ENCODE data around the gene ZNF503.

The ZNF503 gene

DNA sequence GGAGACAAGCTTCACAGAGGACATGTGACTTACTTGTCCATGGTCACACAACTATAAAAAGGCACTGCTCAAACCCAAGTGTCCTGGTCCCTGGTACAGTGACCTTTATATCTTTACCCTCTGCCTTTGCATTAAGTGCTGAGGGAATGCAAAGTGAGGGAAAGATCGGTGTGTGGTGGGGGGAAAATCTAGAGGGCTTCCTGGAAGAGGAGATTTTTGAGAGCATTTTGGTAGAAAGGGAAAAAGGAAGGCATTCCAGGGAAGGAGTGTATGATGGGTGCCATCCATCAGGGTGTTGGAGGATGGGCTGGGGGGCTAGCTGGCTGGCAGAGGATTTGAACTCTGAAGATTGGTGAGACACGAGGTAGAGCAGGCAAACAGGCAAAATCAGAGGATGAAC is 9.3 kb downstream of the ZNF503 start:
- no peak for DNase-seq (ENCODE audit: low read depth)
- no peak overlapping the region for H3K4me3 ChIP-seq (ENCODE audit: low read depth, low read length)
- TF ChIP-seq, protein P1, sequence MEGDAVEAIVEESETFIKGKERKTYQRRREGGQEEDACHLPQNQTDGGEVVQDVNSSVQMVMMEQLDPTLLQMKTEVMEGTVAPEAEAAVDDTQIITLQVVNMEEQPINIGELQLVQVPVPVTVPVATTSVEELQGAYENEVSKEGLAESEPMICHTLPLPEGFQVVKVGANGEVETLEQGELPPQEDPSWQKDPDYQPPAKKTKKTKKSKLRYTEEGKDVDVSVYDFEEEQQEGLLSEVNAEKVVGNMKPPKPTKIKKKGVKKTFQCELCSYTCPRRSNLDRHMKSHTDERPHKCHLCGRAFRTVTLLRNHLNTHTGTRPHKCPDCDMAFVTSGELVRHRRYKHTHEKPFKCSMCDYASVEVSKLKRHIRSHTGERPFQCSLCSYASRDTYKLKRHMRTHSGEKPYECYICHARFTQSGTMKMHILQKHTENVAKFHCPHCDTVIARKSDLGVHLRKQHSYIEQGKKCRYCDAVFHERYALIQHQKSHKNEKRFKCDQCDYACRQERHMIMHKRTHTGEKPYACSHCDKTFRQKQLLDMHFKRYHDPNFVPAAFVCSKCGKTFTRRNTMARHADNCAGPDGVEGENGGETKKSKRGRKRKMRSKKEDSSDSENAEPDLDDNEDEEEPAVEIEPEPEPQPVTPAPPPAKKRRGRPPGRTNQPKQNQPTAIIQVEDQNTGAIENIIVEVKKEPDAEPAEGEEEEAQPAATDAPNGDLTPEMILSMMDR (IDR thresholded peaks at IDR 0.05; ENCODE audit: insufficient read depth, low read depth, low read length, missing control alignments): no peak

DNA sequence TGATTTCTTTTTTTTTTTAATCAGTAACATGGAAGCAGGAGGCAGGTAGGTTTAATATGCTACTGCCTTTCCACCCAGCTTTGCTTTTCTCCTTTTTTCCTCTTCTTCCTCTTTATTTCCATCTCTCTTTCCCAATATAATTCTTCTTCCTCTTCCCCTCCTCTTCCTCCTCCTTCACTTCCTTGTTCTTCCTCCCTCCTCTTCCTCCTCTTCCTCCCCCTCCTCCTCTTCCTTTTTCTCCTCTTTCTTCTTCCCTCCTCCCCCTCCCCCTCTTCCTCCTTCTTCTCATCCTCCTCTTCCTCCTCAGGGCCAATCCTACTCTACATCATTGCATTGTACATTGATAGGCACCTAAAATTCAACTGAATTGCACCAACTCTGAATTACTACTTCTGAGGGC is 11.4 kb downstream of the ZNF503 start:
- H3K4me3 ChIP-seq (ENCODE audit: low read depth, low read length): no peak overlapping the region
- DNase-seq (ENCODE audit: low read depth): no peak
- TF ChIP-seq, protein P1 (IDR thresholded peaks at IDR 0.05; ENCODE audit: insufficient read depth, low read depth, low read length, missing control alignments): no peak

DNA sequence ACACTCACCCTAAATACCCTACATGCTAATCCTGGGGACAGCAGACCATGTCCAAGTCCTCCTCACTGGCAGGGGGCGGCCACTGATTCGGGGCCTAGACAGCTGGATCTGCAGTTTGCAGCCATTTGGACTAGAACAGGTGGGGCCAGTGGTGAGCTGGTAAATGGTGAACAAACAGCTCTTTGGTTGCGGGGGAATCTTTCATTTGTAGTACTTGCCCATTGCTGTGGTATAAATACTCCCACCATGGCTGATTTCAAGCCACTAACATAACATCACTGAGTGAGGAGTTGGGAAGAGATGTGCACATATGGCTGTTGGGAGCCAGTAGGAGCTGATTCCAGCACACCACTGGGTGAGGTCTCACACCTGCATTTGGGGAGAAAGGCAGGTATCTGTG is 13.5 kb downstream of the ZNF503 start:
- no peak for DNase-seq (ENCODE audit: low read depth)
- TF ChIP-seq, protein P1 (IDR thresholded peaks at IDR 0.05; ENCODE audit: insufficient read depth, low read depth, low read length, missing control alignments): no peak
- no peak overlapping the region for H3K4me3 ChIP-seq (ENCODE audit: low read depth, low read length)

- TF ChIP-seq, protein P1 (IDR thresholded peaks at IDR 0.05; ENCODE audit: insufficient read depth, low read depth, low read length, missing control alignments): no peak
- DNase-seq (ENCODE audit: low read depth): no peak
- H3K4me3 ChIP-seq (ENCODE audit: low read depth, low read length): no peak overlapping the region
Measured at GRCh38 chr10:75386128-75386527, 15.4 kb downstream of the ZNF503 start.

DNA sequence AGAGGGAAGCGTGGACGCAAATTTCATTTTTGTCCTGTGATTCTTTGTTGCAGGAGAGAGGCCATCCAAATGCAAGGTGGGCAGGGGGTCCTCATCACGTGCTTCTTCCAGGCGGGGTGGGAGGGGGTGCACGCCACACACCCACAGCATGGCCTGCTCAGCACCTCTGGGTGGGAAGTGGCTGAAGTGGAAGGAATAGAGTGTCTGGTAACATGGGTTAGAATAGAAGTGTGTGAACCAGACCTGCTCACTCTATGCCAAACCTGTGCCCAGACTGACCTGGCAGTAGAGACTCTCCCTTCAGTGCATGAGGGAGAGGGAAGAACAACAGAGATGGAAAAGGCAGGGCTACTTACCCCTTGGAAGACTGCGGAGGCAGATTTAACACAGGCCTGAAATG is 21.7 kb downstream of the ZNF503 start:
- no peak for DNase-seq (ENCODE audit: low read depth)
- H3K4me3 ChIP-seq (ENCODE audit: low read depth, low read length): no peak overlapping the region
- TF ChIP-seq, protein P1 (IDR thresholded peaks at IDR 0.05; ENCODE audit: insufficient read depth, low read depth, low read length, missing control alignments): no peak

DNA sequence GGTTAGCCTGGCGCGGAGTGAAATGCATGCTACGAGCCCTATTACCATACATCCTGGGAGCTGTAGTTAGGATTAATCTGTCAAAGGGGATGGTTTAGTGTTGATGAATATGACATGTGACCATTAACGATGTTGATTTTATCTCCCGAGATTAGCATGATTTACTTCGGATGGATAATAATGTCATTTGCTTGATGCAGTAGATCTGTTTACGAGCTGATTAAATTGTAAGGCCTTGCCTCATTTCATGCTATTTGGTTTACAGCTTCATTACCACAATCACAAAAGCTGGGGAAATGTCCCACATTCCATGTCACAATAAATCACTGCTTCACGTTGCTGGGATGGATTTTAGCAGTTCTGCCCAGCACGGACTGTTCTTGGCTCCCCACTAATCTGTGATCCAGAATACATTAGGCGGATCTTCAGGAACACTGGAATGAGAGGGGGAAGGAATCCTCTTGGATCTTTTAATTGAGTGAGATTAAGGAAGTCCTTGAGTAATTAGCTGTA is 22.3 kb downstream of the ZNF503 start:
- no peak for DNase-seq (ENCODE audit: low read depth)

DNA sequence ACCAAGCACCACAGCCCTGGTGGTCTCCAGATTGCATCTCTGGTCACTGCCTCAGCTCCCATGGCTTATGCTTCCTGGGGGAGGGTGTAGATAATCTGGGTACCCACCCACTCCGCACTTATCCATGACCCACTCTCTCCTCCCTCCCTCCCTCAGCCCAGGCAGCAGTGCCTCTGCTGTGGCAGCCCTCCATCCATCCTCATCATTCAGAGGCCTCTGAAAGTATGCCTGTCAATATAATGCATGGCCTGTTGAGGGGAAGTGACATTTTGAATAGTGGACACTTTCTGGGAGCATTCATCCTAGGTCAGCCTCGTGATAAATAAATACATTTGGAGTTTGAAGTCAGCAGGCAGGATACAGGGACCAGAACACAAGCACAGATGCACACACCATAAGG is 23.2 kb downstream of the ZNF503 start:
- H3K4me3 ChIP-seq (ENCODE audit: low read depth, low read length): no peak overlapping the region
- TF ChIP-seq, protein P1 (IDR thresholded peaks at IDR 0.05; ENCODE audit: insufficient read depth, low read depth, low read length, missing control alignments): no peak
- no peak for DNase-seq (ENCODE audit: low read depth)

More for the DNA sequence above, 22.3 kb downstream of the ZNF503 start:
- TF ChIP-seq, protein P1 (IDR thresholded peaks at IDR 0.05; ENCODE audit: insufficient read depth, low read depth, low read length, missing control alignments): no peak
- no peak overlapping the region for H3K4me3 ChIP-seq (ENCODE audit: low read depth, low read length)

Data from GM12865 (cell line).